Measurements from ENCODE around the gene GCAT.

GRCh38 chr22:37843741-37844089, 36.0 kb downstream of the GCAT start:
- no peak for TF ChIP-seq CTCF (IDR thresholded peaks at IDR 0.05; ENCODE audit: insufficient read depth, low read depth, low read length)
- no peak for TF ChIP-seq EZH2 (IDR thresholded peaks at IDR 0.05; ENCODE audit: insufficient read depth, low read length)
